GM12874 (cell line): ENCODE measurements around the gene DHX34.

ENCODE experiments used
- TF ChIP-seq, protein P1 (sequence below): IDR thresholded peaks from 2 replicates; pipeline ENCODE4 v1.5.1; 2011; ENCODE audit warnings: low read depth, mild to moderate bottlenecking, control low read depth, low read length, moderate library complexity; ENCODE audit not compliant: insufficient read depth

DHX34 gene

DNA sequence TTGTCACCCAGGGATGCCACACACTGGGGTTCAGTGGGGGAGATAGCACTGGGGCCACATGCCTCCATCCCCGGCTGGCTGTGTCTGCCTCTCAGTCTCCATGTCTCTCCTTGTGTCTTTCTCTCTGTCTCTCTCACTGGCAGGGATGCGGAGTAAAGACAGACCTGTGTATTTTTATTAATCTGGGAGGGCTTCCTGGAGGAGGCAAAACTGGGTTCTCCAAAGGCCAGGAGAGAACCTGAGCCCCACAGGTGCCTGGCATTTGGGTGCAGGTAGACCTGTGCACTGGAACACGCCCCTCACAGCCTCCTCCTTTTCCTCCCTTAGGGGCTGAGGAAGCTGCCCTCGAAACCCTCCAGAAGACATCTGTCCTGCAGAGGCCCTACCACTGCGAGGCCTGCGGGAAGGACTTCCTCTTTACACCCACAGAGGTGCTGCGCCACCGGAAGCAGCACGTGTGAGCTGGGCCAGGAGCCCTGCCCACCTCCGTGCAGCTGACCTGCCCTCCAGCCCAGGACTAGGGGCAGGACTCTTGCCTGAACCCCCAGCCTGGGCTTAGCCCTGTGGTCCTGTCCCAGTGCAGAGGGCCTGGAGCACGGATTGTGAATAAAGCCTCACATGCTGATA lies 32.7 kb downstream of the DHX34 start:
- TF ChIP-seq, protein P1, sequence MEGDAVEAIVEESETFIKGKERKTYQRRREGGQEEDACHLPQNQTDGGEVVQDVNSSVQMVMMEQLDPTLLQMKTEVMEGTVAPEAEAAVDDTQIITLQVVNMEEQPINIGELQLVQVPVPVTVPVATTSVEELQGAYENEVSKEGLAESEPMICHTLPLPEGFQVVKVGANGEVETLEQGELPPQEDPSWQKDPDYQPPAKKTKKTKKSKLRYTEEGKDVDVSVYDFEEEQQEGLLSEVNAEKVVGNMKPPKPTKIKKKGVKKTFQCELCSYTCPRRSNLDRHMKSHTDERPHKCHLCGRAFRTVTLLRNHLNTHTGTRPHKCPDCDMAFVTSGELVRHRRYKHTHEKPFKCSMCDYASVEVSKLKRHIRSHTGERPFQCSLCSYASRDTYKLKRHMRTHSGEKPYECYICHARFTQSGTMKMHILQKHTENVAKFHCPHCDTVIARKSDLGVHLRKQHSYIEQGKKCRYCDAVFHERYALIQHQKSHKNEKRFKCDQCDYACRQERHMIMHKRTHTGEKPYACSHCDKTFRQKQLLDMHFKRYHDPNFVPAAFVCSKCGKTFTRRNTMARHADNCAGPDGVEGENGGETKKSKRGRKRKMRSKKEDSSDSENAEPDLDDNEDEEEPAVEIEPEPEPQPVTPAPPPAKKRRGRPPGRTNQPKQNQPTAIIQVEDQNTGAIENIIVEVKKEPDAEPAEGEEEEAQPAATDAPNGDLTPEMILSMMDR: no peak

DNA sequence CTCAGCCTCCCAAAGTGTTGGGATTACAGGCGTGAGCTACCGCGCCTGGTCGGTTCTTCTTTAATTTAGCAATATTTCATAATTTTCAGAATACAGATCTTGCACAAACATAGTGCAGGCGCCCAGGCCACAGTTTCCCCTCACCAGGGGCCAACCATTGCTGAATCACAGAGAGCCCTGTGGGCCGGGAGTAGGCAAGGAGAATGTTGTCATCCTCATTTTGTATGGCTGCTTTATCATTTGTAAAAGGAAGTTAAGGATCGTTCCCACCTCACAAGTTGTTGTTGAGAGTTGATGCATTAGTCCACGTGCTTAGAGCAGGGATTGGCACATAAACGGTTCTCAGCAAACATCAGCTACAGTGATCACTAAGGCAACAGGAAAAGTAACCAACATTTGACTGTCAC lies 40.0 kb downstream of the DHX34 start:
- TF ChIP-seq, protein P1: no peak

DNA sequence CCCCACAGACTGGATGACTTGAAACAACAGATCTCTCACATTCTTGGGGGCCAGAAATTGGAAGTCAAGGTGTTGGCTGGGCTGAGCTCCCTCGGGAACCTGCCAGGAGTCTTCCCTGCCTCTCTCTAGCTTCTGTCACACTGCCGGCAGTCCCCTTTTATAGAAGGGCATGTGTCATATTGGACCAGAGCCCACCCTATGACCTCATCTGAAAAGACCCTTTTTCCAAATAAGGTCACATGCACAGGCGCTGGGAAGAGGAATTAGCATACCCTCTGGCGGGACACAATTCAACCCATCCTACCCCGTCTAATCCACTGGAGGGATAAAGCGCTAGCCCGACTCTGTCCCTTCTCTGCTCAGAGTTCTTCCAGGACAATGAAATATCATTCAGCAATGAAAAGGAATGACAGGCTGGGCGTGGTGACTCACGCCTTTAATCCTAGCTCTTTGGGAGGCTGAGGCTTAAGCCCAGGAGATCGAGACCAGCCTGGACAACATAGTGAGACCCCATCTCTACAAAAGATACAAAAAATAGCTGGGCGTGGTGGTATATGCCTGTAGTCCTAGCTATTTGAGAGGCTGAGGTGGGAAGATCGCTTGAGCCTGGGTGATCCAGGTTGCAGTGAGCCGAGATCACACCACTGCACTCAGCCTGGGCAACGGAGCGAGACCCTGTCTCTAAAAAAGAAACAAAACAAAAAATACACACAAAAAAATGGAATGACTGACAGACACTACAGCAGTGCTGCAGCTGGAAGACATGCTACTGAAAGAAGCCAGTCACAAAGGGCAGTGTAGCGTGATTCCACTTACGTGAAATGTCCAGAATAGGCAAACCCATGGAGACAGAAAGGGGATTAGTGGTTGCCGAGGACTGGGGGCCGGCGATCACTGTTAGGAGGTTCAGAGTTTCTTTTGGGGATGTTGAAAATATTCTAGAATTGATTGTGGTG lies 41.7 kb downstream of the DHX34 start:
- TF ChIP-seq, protein P1: no peak

DNA sequence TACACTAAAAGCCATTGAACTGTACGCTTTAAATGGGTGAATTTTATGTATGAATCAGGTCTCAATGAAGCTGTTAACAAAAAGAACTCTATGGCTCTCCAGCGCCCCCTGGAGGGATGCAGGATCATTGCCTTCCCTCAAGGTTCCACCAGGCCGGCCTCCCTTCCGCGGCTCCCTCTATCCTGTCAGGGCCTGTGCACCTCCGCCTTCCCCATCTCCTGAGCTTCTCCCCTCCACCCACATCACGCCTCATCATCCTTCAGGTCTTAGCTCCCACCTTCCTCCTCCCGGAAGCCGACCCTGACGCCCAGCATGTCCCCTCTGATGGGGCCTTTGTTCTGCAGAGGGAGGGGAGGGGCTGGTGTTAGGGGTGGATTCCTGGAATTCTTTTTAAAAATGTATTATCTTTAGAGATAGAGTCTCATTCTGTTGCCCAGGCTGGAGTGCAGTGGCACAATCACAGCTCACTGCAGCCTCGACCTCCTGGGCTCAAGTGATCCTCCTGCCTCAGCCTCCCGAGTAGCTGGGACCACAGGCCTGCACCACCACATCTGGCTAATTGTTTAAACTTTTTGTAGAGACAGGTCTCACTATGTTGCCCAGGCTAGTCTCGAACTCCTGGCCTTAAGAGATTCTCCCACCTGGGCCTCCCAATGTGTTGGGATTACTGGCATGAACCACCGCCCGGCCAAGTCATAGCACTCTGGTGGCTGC lies 42.6 kb downstream of the DHX34 start:
- TF ChIP-seq, protein P1: peak; percentile 90

DNA sequence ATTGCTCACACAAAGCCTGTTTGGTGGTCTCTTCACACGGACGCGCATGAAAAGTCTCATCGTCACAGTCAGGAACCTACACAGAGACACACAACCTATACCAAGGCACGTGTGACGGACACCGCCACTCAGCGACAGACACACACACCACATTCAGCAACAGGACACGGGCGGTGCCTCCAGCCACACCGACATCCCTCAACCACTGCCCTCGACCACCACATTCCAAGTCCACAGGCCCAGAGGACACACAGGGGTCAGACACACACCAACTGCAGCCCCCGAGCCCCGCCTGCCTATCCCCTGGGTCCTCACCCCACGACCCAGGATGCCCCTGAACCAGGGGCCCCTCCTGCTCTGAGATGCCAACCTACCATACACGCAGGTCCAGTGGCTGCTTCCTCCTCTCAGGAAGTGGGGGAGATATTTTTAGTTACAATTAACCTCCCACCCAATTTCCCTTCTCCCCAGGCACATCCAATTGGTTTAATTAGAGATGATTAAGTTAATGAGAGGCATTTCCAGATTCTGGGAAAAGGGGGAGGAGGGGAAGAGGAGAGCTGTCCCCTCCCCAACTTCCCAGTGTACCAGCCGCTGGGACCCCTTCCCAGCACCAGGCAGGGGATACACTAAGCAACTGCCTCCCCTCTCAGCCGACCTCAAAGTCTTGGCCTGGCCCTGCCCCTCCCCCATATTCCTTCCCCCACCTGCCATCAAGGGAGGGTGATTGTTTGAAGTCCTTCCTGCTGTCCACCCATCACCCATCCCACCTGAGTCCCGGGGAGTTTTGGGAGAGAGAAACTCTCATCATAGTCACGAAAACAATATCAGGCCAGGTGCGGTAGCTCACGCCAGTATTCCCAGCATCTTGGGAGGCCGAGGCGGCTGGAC lies 49.8 kb downstream of the DHX34 start:
- TF ChIP-seq, protein P1: no peak

DNA sequence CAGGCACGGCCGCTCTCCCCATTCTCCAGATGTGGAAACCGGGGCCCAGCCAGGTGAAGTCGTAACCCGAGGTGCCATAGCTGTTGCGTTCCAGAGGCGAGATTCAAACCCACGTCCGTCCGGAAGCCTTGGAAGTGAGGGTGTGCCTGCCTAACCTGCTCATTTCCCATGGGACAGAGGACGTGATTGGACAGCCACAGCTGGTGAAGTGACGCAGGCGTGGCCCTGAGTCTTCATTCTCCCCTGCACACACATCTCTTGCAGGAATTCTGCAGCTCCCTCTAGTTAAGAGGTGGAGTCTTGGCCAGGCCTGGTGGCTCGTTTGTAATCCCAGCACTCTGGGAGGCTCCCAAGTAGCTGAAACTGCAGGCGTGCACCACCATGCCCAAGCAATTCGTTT lies 53.4 kb downstream of the DHX34 start:
- TF ChIP-seq, protein P1: no peak
